Large intestine (tissue), 3 donors: ENCODE results near the gene SEMA4C. TPM values are rescaled to one million over a fixed set of nuclear protein-coding genes. Genes with fewer than 3 reads are reported as not detected.

Experiments
- DNase-seq, 2 donors: peaks; one replicate each; pipeline versions ENCODE4 v3.0.0 to v3.0.0-alpha.2; 2013
- H3K27ac ChIP-seq: one replicate; pipeline ENCODE4 v1.5.1; 2013; ENCODE audit warnings: low read length
- H3K27me3 ChIP-seq: 2 replicates; pipeline ENCODE4 v1.6.1; 2013; ENCODE audit warnings: low read length; ENCODE audit not compliant: control insufficient read depth, insufficient read depth
- H3K36me3 ChIP-seq: 2 replicates; pipeline ENCODE4 v1.6.1; 2013; ENCODE audit warnings: low read length; ENCODE audit not compliant: control insufficient read depth, insufficient read depth
- H3K4me1 ChIP-seq: one replicate; pipeline ENCODE4 v1.6.1; 2013; ENCODE audit warnings: low read length; ENCODE audit not compliant: control insufficient read depth, insufficient read depth
- H3K4me3 ChIP-seq: one replicate; pipeline ENCODE4 v1.5.1; 2013; ENCODE audit warnings: low read length
- H3K9me3 ChIP-seq: one replicate; pipeline ENCODE4 v1.6.1; 2013; ENCODE audit warnings: mild to moderate bottlenecking, low read depth, low read length, moderate library complexity; ENCODE audit not compliant: control insufficient read depth
- WGBS: methylation state at CpG from one replicate; pipeline ENCODE4 v1.1.5; 2013; ENCODE audit warnings: low lambda C conversion rate; ENCODE audit not compliant: insufficient coverage; 5-methylcytosine and 5-hydroxymethylcytosine counted together
- polyA plus RNA-seq: library from polyadenylated mRNA; unstranded; fragments of 120-200 nt; gene quantifications from one replicate; pipeline ENCODE4 v1.2.1, GENCODE V29; 2013

The SEMA4C gene
- polyA plus RNA-seq, 1 donor: 28.2 TPM

DNA sequence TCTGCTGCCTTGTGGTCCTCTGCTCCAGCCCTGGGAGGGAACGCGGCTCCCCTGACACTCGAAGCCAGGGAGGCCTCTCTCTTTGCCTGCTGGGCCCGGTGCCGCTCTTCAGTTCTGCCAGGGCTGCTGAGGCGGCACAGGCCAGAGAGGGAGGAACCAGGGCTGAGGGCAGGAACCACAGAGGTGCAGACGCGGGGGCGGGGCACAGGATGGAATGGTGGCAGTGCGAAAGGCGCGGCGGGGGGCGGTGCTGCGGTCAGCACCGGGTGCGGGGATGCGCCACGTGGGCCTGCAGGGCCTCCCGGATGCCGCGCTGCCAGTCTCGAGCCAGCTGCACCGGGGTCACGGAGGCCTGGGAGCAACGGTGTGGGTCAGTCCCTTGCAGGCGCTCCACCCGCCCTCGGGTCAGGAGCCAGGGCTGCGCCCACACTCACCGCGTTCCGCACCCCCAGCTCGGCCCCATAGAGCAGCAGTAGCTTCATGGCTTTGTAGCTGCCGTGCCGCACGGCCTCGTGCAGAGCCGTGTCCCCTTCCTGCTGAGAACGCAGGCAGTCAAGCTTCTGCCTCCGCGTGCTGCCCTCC is 30.5 kb downstream of the SEMA4C start:
- Histone ChIP-seq H3K27me3 (no peaks in the 10 kb centered on the region), H3K27ac (no peak overlapping the region), H3K9me3 (no peaks in the 10 kb centered on the region), H3K4me3 (no peak overlapping the region), H3K4me1 (peaks cover 5% of the 10 kb centered on the region), H3K36me3 (peaks cover 37% of the 10 kb centered on the region)
- WGBS: no CpG with 5 or more reads among the region's 42 CpGs
- peak in 1 of 2 donors; percentile 34 for DNase-seq

DNA sequence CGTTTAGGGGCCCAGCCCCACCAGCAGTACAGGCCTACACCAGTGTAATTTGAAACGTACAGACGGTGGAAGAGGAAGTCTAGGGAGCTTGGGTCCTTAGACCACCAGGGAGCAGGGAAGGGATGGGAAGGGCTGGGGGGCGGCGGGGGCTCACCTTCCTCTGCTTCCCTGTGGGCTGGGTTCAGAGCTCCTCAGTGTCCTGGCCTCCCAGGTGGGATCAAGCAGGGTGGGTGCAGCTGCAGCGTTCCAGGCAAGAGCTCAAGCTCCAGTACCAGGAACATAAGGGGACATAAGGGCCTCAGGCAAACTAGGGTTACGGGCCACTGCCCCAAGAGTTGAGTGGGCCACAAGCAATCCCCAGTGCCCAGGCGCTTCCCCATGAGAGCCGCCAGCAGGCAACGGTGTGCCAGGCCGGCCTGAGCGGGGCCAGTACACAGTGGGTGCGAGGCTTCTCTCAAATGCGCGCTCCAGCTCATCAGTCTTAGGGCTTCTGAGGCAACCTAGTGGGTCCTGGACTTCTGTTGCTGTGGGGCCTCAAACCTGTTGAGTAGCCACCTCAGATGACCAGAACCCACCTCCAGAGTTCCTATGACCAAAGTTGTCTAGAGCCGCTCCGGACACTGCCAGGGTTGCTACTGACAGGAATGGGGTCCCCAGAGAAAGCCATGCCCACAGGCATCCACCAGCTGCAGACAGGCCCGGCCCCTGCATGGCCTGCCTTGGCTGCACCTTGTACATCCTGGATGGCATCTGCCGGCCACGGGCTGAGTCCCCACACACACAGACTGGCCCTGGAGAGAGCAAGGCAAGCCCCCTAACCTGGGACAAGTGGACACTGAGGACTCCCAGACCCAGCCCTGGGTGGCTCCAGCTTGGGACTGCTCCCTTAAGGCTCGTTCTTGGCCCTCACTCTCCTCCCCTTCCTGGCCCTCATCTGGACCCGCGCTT is 31.3 kb downstream of the SEMA4C start:
- H3K4me3 ChIP-seq: no peak overlapping the region
- no peaks in the 10 kb centered on the region for H3K9me3 ChIP-seq
- WGBS: no CpG with 5 or more reads among the region's 23 CpGs
- H3K4me1 ChIP-seq: peaks cover 5% of the 10 kb centered on the region
- H3K36me3 ChIP-seq: peaks cover 36% of the 10 kb centered on the region
- DNase-seq: no peak
- no peaks in the 10 kb centered on the region for H3K27me3 ChIP-seq
- no peak overlapping the region for H3K27ac ChIP-seq

DNA sequence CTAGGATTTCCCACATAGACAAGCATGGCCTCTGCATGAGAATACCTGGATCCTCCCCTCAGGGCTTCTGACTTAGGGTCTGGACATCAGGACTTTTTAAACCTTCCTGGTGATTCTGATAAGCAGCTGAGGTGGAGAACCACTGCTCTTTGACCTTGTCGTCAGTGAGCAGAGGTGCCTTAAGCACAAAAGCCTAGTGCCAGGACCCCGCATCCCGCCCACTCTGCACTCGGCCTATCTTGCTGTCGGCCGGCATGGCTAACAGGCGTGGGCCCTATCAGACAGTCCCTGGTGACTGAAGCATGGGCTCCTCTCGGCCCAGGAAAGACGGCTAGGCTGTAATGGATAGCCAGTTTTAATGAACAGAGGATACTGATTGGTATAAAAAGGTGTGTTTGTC is 32.3 kb downstream of the SEMA4C start:
- WGBS: no CpG with 5 or more reads among the region's 9 CpGs
- Histone ChIP-seq H3K27ac (no peak overlapping the region), H3K27me3 (no peaks in the 10 kb centered on the region), H3K36me3 (peaks cover 40% of the 10 kb centered on the region), H3K9me3 (no peaks in the 10 kb centered on the region), H3K4me1 (peaks cover 15% of the 10 kb centered on the region), H3K4me3 (no peak overlapping the region)
- DNase-seq: no peak

DNA sequence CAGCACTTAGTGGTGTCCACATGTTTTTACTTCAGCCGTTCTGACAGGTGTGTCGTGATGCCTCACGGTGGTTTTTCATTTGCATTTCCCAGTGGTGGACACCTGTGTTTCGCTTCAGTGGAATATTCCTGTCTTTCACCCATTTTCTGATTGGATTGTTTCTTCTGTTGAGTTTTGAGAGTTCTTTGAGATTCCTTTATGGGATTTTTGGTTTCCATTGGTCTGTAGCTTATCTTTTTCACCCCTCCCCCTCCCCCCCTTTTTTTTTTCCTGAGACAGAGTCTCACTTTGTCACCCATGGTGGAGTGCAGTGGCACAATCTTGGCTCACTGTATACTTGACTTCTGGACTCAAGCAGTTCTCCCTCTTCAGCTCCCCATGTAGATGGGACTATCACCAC is 34.0 kb downstream of the SEMA4C start:
- Histone ChIP-seq H3K27me3 (no peaks in the 10 kb centered on the region), H3K36me3 (peaks cover 58% of the 10 kb centered on the region), H3K4me1 (peaks cover 19% of the 10 kb centered on the region), H3K27ac (no peak overlapping the region), H3K9me3 (no peaks in the 10 kb centered on the region), H3K4me3 (no peak overlapping the region)
- no CpG with 5 or more reads among the region's 4 CpGs for WGBS
- DNase-seq: no peak

DNA sequence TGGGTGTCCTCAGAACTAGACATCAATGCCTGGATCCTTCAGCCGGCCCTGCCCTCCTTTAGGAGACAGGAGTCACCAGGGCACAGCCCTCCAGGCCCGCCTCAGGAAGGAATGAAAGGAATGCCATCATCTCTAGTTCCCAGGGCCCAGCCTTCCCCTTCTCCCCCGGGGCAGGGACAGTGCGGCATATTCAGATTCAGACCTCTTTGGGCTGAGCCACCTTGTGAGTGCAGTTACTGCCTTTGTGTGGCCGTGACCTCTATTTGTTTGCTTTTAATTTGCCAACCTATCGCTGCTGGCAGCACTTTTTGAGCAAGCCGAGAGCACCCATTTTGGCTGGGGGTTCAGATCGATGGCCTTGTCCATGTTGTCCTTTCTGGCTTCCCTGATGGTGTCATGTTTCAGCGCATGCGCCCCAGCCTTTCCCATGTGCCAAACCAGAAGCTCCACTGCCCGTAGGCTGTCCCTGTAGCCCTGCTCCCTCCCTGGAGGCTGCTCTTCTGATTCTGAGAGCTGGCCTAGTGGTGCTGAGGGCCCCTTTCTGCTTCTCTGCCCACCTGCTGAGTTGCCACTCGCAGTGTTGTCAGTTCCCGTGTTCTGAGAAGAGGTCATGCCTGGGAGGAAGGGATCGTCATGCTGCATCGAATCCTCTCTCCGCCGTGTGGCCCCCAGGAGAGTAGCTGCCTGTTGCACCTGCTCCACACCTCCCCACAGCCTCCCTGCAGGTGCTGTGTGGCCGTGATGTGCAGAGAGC is 36.9 kb downstream of the SEMA4C start:
- Histone ChIP-seq H3K4me3 (no peak overlapping the region), H3K27me3 (no peaks in the 10 kb centered on the region), H3K4me1 (peaks cover 14% of the 10 kb centered on the region), H3K27ac (no peak overlapping the region), H3K36me3 (peaks cover 70% of the 10 kb centered on the region), H3K9me3 (no peaks in the 10 kb centered on the region)
- DNase-seq: peak; percentile 40 to 48
- no CpG with 5 or more reads among the region's 18 CpGs for WGBS

DNA sequence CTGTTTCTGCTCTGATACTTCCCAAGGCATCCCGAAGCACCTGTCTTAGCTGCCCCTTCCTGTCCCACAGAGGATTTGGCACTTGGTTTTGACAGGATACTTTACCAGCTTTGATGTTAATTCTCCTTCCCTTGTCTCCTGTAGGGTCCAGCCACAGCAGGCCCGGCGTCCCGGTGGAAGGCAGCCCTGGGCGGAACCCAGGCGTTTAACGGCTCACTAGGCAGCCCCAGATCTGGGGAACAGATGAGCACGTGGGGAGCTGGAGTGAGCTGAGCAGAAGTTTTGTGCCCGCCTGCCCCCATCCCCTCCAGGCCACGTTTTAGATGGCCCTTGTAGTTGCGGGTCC is 37.5 kb downstream of the SEMA4C start:
- Histone ChIP-seq H3K27ac (no peak overlapping the region), H3K4me3 (no peak overlapping the region), H3K9me3 (no peaks in the 10 kb centered on the region), H3K27me3 (no peaks in the 10 kb centered on the region), H3K36me3 (peaks cover 71% of the 10 kb centered on the region), H3K4me1 (peaks cover 14% of the 10 kb centered on the region)
- no peak for DNase-seq
- WGBS: no CpG with 5 or more reads among the region's 11 CpGs

DNA sequence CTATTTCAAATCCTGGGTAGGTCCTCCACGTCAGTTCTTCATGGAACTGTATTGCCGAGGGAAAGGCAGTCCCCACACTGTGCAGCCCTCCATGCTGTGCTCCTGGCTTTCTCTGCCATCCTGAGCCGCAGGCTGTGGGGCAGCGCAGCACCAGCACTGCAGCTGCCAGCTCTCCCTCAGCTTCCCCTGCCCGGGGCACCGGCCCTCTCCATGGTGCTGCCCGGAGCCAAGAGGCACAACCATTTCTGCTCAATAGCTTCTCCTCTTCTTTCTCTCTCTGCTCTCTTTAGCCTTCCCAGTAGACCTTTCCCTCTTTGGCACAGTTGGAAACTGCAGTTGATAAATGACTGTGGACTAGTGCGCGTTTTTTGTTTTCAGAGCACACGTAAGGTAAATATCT is 38.2 kb downstream of the SEMA4C start:
- WGBS: no CpG with 5 or more reads among the region's 10 CpGs
- no peak overlapping the region for H3K27ac ChIP-seq

DNA sequence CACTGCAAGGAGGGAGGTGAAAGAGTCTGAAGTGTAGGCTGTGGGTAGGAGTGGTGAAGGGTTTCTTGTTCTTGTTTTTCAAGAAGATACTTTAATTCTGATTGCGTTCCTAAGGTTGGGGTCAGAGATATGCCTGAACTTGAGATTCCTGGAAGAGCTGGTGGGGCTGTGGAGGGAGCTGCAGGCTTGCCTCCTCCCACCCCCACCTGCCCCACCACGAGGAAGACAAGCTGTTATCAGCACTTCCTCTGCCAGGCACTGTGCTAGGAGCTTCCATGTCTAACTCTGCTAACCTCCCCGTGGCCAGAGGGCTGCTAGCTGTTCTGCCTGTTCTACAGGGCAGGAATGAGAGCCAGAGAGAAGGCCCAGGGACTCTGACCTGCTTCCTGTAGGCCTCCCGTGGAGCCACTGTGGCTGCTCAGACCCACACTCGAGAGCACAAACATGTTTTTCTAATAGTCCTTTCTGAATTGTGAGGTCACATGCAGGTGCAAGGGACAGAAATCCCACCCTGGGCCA is 39.8 kb downstream of the SEMA4C start:
- peaks cover 84% of the 10 kb centered on the region for H3K36me3 ChIP-seq
- H3K4me3 ChIP-seq: no peak overlapping the region
- WGBS: no CpG with 5 or more reads among the region's 5 CpGs
- H3K4me1 ChIP-seq: peaks cover 14% of the 10 kb centered on the region
- DNase-seq: no peak
- H3K27ac ChIP-seq: no peak overlapping the region
- no peaks in the 10 kb centered on the region for H3K27me3 ChIP-seq
- no peaks in the 10 kb centered on the region for H3K9me3 ChIP-seq

More for the DNA sequence above, 38.2 kb downstream of the SEMA4C start:
- H3K4me1 ChIP-seq: peaks cover 14% of the 10 kb centered on the region
- DNase-seq: no peak
- no peak overlapping the region for H3K4me3 ChIP-seq
- peaks cover 76% of the 10 kb centered on the region for H3K36me3 ChIP-seq
- H3K9me3 ChIP-seq: no peaks in the 10 kb centered on the region
- H3K27me3 ChIP-seq: no peaks in the 10 kb centered on the region

DNA sequence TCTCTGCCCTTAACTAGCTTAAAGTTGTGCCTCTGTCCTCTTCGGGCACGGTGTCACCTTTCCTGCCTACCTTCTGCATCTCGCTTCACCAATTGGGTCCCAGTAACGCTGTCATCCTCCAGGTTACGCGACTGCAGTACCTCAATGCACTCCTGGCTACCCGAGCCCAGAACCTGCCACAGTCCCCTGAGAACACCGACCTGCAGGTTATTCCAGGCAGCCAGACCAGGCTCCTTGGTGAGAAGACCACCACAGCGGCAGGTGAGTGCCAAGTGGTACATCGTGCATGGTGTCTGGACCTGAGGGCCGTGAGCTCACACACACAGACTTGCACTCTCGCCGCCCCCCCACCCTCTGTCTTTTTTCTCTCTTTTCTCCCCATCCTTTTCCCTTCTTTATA is 41.0 kb downstream of the SEMA4C start:
- H3K36me3 ChIP-seq: peaks cover 83% of the 10 kb centered on the region
- 100% methylated on average over 1 of the region's 13 CpGs for WGBS
- no peak overlapping the region for H3K27ac ChIP-seq
- H3K4me3 ChIP-seq: no peak overlapping the region
- H3K27me3 ChIP-seq: no peaks in the 10 kb centered on the region
- no peak for DNase-seq
- no peaks in the 10 kb centered on the region for H3K9me3 ChIP-seq
- peaks cover 21% of the 10 kb centered on the region for H3K4me1 ChIP-seq

DNA sequence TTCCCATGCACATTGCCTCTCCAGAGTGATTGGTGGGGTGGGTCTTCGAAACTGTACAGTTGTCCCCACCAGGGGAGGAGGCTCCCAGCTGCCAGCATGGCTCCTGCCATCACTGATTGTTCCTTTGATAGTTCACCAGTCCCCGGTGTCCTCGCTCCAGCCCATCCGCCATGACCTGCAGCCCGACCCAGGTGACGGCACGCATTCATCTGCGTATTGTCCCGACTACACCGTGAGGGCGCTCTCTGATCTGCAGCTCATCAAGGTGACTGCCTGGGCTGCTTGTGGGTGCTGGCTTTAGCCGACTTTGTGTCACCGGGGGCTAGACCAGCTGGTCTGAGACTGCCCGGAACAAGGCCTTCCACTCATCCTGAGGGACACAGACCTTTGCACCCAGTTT is 41.4 kb downstream of the SEMA4C start:
- Histone ChIP-seq H3K4me1 (peaks cover 20% of the 10 kb centered on the region), H3K27ac (no peak overlapping the region), H3K4me3 (no peak overlapping the region), H3K9me3 (no peaks in the 10 kb centered on the region), H3K36me3 (peaks cover 85% of the 10 kb centered on the region), H3K27me3 (no peaks in the 10 kb centered on the region)
- WGBS: no CpG with 5 or more reads among the region's 14 CpGs
- DNase-seq: no peak
